Coronary artery (tissue), 2 donors: Measurements from ENCODE around the gene PLCB2.

ENCODE experiments used
- DNase-seq: peaks from one replicate; pipeline ENCODE4 v3.0.0-alpha.2; 2017; ENCODE audit warnings: low spot score
- H3K27ac ChIP-seq, 2 donors: fragments of 200-600 bp; sonication (generic); one replicate each; pipeline ENCODE4 v1.5.1; 2016 to 2019
- H3K4me3 ChIP-seq: fragments of 200-600 bp; sonication (generic); 2 replicates; pipeline ENCODE4 v1.5.1; 2016; ENCODE audit warnings: mild to moderate bottlenecking, moderate library complexity
- TF ChIP-seq, protein P1 (sequence below): fragments of 200-600 bp; sonication (generic); IDR thresholded peaks from one replicate; pipeline ENCODE4 v1.5.1; 2019; ENCODE audit warnings: antibody characterized with exemption

The PLCB2 gene

DNA sequence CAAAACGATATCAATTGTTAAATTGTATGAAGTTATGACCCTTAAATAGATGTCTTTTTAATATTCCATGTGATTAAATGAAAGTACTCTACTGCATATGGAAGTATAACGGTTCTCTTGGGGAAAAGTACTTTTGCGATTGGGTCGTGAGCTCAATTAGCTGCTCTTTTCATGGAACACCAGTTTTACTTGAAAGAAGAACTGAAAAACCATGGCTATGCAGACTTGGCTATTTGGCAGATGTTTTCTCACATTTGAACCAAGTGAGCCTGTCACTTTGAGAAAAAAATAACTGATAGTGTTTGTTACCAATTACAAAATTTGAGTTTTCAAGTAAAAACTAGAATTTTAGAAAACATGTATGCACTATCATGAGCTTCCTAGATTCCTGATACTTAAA, 9.8 kb upstream of the PLCB2 start:
- Histone ChIP-seq H3K4me3 (no peak overlapping the region), H3K27ac (no peak overlapping the region)
- no peak for DNase-seq
- TF ChIP-seq, protein P1, sequence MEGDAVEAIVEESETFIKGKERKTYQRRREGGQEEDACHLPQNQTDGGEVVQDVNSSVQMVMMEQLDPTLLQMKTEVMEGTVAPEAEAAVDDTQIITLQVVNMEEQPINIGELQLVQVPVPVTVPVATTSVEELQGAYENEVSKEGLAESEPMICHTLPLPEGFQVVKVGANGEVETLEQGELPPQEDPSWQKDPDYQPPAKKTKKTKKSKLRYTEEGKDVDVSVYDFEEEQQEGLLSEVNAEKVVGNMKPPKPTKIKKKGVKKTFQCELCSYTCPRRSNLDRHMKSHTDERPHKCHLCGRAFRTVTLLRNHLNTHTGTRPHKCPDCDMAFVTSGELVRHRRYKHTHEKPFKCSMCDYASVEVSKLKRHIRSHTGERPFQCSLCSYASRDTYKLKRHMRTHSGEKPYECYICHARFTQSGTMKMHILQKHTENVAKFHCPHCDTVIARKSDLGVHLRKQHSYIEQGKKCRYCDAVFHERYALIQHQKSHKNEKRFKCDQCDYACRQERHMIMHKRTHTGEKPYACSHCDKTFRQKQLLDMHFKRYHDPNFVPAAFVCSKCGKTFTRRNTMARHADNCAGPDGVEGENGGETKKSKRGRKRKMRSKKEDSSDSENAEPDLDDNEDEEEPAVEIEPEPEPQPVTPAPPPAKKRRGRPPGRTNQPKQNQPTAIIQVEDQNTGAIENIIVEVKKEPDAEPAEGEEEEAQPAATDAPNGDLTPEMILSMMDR, result no peak

DNA sequence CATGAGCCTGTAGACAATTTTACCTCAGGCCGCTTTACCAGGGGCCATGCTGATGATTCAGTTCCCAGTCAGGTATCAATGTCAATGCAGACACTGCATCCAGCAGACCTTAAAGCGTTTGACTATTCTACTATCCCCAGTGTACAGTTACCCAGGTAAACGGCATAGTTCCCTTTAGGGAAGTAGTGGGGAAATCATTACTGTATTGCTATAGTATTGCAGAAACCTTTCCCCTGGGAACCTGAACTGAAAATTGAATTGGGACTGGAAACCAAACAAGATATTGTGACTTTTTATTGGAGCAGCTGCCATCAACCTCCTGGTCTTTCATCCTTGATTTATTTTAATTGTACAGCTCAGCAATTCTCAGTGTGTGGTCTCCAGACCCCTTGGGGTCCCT, 9.2 kb upstream of the PLCB2 start:
- Histone ChIP-seq H3K4me3 (no peak overlapping the region), H3K27ac (no peak overlapping the region)
- TF ChIP-seq, protein P1, result no peak
- DNase-seq, result no peak

- DNase-seq, result no peak
- TF ChIP-seq, protein P1, result no peak
- Histone ChIP-seq H3K27ac (no peak overlapping the region), H3K4me3 (no peak overlapping the region)
Observed at GRCh38 chr15:40314723-40315276, 7.1 kb upstream of the PLCB2 start.

DNA sequence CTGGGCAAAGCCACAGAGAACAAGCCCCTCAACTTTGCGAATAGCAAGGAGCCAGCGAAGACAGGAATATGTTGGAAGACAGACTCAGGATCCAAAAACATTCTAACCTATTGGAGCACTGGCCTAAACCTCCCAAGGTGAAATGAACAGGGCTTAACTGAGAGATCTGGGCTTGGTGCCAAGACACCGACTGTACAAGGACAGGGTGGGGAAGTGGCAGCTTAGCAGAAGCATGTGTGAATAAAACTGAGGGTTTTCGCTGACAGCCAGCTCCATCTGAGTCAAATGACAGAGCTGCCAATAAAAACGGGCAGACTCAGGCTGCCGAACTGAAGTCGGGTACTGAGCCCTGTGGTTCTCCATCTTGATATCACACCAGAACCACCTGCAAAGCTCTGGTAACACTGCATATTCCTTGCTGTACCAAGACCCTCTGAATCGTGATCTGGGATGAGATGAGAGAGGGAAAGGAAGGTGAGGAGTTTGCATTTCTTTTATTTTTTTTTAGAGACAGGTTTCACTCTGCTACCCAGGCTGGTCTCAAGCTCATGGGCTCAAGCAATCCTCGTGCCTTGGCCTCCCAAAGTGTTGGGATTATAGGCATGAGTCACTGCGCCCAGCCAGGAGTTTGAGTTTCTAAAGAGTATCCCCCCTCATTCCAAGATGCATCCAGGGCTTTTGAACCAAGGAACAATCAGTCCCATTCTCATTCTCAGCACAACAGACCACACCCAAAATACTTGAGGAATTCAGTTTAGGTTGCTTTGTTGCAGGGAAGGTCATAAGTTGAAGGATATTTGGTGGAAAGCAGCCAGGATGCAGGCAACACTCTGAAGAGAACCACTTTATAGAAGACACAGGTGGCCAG, 6.0 kb upstream of the PLCB2 start:
- no peak for DNase-seq

GRCh38 chr15:40312370-40313158, 4.8 kb upstream of the PLCB2 start:
- TF ChIP-seq, protein P1, result no peak
- Histone ChIP-seq H3K27ac (no peak overlapping the region), H3K4me3 (no peak overlapping the region)
- DNase-seq, result no peak

More for the DNA sequence above, 6.0 kb upstream of the PLCB2 start:
- Histone ChIP-seq H3K27ac (no peak overlapping the region), H3K4me3 (no peak overlapping the region)
- TF ChIP-seq, protein P1, result no peak

DNA sequence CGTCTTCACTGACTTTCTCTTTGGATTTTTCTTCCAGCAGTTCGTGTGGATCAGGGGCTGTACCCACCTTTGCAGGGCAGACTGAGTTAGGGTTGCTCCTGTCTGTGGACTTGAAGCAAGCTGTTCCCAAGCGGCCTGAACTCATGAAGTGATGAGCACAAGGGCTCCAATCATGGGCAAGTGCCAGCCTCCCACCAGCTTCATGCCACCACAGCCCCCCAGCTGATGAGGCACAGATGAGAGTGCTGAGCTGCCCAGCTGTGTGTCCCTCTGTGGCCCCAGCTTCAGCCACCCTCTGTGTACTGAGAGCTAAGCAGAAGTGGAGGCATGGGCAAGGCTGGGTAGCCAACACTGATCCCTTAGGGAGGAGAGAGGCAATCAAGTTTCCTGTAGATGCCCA, 3.3 kb upstream of the PLCB2 start:
- Histone ChIP-seq H3K27ac (no peak overlapping the region), H3K4me3 (no peak overlapping the region)
- TF ChIP-seq, protein P1, result no peak
- DNase-seq, result no peak
